Upper lobe of left lung (tissue), 4 donors: ENCODE results near the gene NFS1.
"Not testable (repeated sequence)": the region's sequence is repeated elsewhere in the genome, so short reads cannot be mapped to it uniquely, and the experiment has no call there.

Experiments used
- POLR2AphosphoS5 ChIP-seq, 2 donors: sonication (generic); formaldehyde crosslinking; IDR thresholded peaks; one replicate each; pipeline ENCODE4 v1.5.1; 2017; ENCODE audit warnings: antibody characterized with exemption in 2 of 2
- TF ChIP-seq, protein P1 (sequence below), 6 experiments: fragments of 450-650 bp in 4 of 6; fragments of 200-600 bp in 2 of 6; sonication (generic) in 2 of 6; IDR thresholded peaks; one replicate each; pipeline ENCODE4 v1.5.1; 2016 to 2019; ENCODE audit warnings: antibody characterized with exemption in 6 of 6

DNA sequence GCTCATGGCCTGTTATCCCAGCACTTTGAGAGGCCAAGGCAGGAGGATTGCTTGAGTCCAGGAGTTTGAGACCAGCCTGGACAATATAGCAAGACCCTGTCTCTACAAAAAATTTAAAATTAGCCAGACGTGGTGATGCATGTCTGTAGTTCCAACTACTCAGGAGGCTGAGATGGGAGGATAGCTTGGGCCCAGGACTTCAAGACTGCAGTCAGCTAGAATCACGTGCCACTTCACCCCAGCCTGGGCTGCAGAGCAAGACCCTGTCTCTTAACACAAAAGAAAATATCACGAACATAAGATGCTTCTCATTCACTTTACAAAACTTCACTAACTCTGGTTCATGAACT, 45.3 kb upstream of the NFS1 start:
- TF ChIP-seq POLR2AphosphoS5 (IDR thresholded peaks at IDR 0.05), result not testable (repeated sequence)
- TF ChIP-seq, protein P1, sequence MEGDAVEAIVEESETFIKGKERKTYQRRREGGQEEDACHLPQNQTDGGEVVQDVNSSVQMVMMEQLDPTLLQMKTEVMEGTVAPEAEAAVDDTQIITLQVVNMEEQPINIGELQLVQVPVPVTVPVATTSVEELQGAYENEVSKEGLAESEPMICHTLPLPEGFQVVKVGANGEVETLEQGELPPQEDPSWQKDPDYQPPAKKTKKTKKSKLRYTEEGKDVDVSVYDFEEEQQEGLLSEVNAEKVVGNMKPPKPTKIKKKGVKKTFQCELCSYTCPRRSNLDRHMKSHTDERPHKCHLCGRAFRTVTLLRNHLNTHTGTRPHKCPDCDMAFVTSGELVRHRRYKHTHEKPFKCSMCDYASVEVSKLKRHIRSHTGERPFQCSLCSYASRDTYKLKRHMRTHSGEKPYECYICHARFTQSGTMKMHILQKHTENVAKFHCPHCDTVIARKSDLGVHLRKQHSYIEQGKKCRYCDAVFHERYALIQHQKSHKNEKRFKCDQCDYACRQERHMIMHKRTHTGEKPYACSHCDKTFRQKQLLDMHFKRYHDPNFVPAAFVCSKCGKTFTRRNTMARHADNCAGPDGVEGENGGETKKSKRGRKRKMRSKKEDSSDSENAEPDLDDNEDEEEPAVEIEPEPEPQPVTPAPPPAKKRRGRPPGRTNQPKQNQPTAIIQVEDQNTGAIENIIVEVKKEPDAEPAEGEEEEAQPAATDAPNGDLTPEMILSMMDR (IDR thresholded peaks at IDR 0.05), result not testable (repeated sequence)
